ENCODE results near the gene SYTL4. TPM values are rescaled to one million over a fixed set of nuclear protein-coding genes. Genes with fewer than 3 reads are reported as not detected.

SYTL4 gene
- total RNA-seq, 1 donor from 2014 or later, result 2.1 TPM

- no peaks in the 10 kb centered on the region for H3K4me1 ChIP-seq
- no peaks in the 10 kb centered on the region for H3K9me3 ChIP-seq (replicated peaks)
- TF ChIP-seq, protein P1, sequence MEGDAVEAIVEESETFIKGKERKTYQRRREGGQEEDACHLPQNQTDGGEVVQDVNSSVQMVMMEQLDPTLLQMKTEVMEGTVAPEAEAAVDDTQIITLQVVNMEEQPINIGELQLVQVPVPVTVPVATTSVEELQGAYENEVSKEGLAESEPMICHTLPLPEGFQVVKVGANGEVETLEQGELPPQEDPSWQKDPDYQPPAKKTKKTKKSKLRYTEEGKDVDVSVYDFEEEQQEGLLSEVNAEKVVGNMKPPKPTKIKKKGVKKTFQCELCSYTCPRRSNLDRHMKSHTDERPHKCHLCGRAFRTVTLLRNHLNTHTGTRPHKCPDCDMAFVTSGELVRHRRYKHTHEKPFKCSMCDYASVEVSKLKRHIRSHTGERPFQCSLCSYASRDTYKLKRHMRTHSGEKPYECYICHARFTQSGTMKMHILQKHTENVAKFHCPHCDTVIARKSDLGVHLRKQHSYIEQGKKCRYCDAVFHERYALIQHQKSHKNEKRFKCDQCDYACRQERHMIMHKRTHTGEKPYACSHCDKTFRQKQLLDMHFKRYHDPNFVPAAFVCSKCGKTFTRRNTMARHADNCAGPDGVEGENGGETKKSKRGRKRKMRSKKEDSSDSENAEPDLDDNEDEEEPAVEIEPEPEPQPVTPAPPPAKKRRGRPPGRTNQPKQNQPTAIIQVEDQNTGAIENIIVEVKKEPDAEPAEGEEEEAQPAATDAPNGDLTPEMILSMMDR (IDR thresholded peaks at IDR 0.05; ENCODE audit: borderline replicate concordance), result no peak
- H3K27ac ChIP-seq (replicated peaks), result peak overlapping the region; percentile 65
- no peaks in the 10 kb centered on the region for H3K36me3 ChIP-seq
- DNase-seq, result no peak
- intact Hi-C loops (cut with micrococcal nuclease), result no loop called here
- H3K4me3 ChIP-seq, result peak overlapping the region; percentile 73
- no peaks in the 10 kb centered on the region for H3K27me3 ChIP-seq (ENCODE audit: low read depth)
These were observed 96.0 kb downstream of the SYTL4 start for GRCh38 chrX:100635989-100636320.

- H3K9me3 ChIP-seq (replicated peaks), result no peaks in the 10 kb centered on the region
- TF ChIP-seq, protein P1 (IDR thresholded peaks at IDR 0.05; ENCODE audit: borderline replicate concordance), result no peak
- no peaks in the 10 kb centered on the region for H3K36me3 ChIP-seq
- intact Hi-C loops (cut with micrococcal nuclease), result no loop called here
- H3K4me3 ChIP-seq, result no peak overlapping the region
- no peak overlapping the region for H3K27ac ChIP-seq (replicated peaks)
- no peaks in the 10 kb centered on the region for H3K4me1 ChIP-seq
- DNase-seq, result no peak
- H3K27me3 ChIP-seq (ENCODE audit: low read depth), result no peaks in the 10 kb centered on the region
These were observed 96.9 kb downstream of the SYTL4 start for GRCh38 chrX:100635040-100635439.

GRCh38 chrX:100625985-100626491 lies 105.9 kb downstream of the SYTL4 start:
- Histone ChIP-seq H3K36me3 (peaks cover 4% of the 10 kb centered on the region), H3K9me3 (replicated peaks) (no peaks in the 10 kb centered on the region), H3K27ac (replicated peaks) (no peak overlapping the region), H3K4me3 (no peak overlapping the region), H3K27me3 (ENCODE audit: low read depth) (no peaks in the 10 kb centered on the region), H3K4me1 (no peaks in the 10 kb centered on the region)
- no peak for DNase-seq
- intact Hi-C loops (cut with micrococcal nuclease), result no loop called here
- TF ChIP-seq, protein P1 (IDR thresholded peaks at IDR 0.05; ENCODE audit: borderline replicate concordance), result no peak

Other genes starting within 250 kb of the SYTL4 start
- gene TNMD, start 147.2 kb downstream of the SYTL4 start, total RNA-seq, result 0.22 TPM
- gene TSPAN6, start 95.3 kb downstream of the SYTL4 start, total RNA-seq, result 4.6 TPM
- gene SRPX2, start 87.9 kb downstream of the SYTL4 start, total RNA-seq, result 7.5 TPM
- gene CSTF2, start 88.3 kb upstream of the SYTL4 start, total RNA-seq, result 6.8 TPM
- gene NOX1, start 142.2 kb upstream of the SYTL4 start, total RNA-seq, result not detected
- not detected for gene XKRX, start 196.8 kb upstream of the SYTL4 start, total RNA-seq
- gene ARL13A, start 237.6 kb upstream of the SYTL4 start, total RNA-seq, result not detected

All from left ventricle myocardium inferior (tissue), 1 donor.